ENCODE data around the gene SLX9. TPM values are rescaled to one million over a fixed set of nuclear protein-coding genes. Genes with fewer than 3 reads are reported as not detected.
A peak's percentile ranks its signal among the peaks of the same experiment; 100 is the strongest.

Gene SLX9
- total and polyA plus RNA-seq, 8 donors, result 5.4 to 83.4 (median 19.3) TPM

DNA sequence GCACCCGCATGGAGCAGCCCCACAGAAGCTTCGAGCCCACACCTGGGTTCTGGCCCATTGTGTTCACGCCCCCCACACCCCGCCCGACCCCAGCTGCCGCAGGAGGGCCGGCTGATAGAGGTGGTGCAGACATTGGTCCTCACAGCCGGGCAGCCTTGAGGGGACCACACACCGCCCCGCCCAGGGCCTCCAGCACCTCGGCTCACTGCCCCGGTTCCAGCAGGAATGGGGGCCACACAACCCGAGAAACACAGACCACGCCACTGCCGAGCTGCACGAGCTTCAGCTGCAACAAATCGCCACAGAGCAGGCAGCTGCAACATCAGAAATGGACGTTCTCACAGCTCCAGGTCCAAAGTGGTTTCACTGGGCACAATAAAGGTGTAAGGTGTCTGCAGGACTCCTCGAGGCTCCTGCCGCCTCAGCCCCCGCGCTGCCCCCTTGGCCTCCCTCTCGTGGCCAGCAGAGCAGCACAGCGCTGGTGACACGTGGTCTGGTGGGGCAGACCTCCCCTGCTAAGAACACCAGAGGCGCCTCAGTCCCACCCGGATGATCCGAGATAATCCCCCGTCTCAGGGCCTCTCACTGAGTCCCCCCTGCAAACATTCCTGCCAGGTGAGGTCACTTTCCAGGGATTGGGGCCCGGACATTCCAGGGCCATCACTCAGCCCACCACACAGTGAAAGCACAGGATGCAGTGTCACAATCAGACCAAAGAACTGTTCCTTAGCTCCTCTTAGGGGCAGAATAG, 72.3 kb downstream of the SLX9 start:
- H3K4me3 ChIP-seq, result no peak overlapping the region
- DNase-seq, result peak in 1 of 2 donors; percentile 71
- whole genome bisulfite sequencing, 5 donors, result 34 to 71% (median 38%) methylated on average over 4 to 30 of the region's 30 CpGs

GRCh38 chr21:45012662-45013259, 72.9 kb downstream of the SLX9 start:
- intact Hi-C loops (cut with DNase I; ENCODE audit: low total_unique reads), result no loop called here
- Histone ChIP-seq H3K27ac (no peak overlapping the region), H3K9me3 (no peaks in the 10 kb centered on the region), H3K36me3 (no peaks in the 10 kb centered on the region), H3K27me3 (peaks cover 0 to 69% (median 19%) of the 10 kb centered on the region in 3 donors), H3K4me3 (no peak overlapping the region), H3K4me1 (peaks cover 0 to 21% (median 15%) of the 10 kb centered on the region in 4 donors)
- TF ChIP-seq POLR2A (IDR thresholded peaks at IDR 0.05) (no peak), POLR2AphosphoS5 (IDR thresholded peaks at IDR 0.05) (no peak), EP300 (IDR thresholded peaks at IDR 0.05) (no peak)
- TF ChIP-seq, protein P1, sequence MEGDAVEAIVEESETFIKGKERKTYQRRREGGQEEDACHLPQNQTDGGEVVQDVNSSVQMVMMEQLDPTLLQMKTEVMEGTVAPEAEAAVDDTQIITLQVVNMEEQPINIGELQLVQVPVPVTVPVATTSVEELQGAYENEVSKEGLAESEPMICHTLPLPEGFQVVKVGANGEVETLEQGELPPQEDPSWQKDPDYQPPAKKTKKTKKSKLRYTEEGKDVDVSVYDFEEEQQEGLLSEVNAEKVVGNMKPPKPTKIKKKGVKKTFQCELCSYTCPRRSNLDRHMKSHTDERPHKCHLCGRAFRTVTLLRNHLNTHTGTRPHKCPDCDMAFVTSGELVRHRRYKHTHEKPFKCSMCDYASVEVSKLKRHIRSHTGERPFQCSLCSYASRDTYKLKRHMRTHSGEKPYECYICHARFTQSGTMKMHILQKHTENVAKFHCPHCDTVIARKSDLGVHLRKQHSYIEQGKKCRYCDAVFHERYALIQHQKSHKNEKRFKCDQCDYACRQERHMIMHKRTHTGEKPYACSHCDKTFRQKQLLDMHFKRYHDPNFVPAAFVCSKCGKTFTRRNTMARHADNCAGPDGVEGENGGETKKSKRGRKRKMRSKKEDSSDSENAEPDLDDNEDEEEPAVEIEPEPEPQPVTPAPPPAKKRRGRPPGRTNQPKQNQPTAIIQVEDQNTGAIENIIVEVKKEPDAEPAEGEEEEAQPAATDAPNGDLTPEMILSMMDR (IDR thresholded peaks at IDR 0.05), result no peak
- 50 to 58% (median 52%) methylated on average over 10 of the region's 10 CpGs for WGBS, 5 donors
- DNase-seq, result no peak

More for the DNA sequence above, 72.3 kb downstream of the SLX9 start:
- Histone ChIP-seq H3K27ac (no peak overlapping the region), H3K4me1 (peaks cover 0 to 18% (median 15%) of the 10 kb centered on the region in 4 donors), H3K36me3 (no peaks in the 10 kb centered on the region), H3K9me3 (no peaks in the 10 kb centered on the region), H3K27me3 (peaks cover 0 to 62% (median 14%) of the 10 kb centered on the region in 3 donors)
- TF ChIP-seq, protein P1 (IDR thresholded peaks at IDR 0.05), result no peak
- TF ChIP-seq POLR2A (IDR thresholded peaks at IDR 0.05), result no peak
- peak in 1 of 3 donors; percentile 13 for TF ChIP-seq POLR2AphosphoS5 (IDR thresholded peaks at IDR 0.05)
- intact Hi-C loops (cut with DNase I; ENCODE audit: low total_unique reads), result no loop called here

DNA sequence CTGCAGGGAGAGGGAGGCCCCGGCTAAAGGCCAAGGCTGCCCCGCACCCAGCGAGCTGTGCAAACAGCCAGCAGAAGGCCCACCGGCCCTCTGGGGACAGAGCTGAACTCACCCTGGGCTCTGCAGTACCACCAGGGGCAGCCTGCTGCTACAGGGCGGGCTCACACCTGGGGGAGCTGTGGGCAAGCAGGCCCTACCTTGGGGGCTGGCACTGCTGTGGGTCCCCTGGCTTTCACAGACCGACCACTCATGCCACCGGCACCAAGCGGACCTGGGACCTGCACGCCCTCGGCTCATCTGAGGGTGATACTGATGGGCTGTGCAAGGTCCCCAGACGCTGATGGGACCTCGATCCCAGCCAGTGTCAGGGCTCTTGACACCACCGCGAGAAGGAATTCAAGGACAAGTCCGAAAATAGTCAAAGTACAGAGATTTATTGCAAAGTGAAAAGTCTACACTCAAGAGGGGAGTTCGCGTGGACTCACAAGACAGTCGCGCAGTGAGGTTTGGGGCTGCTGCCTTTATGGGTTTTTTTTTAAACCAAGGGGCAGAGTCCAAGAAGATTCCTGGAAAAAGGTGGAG, 73.5 kb downstream of the SLX9 start:
- intact Hi-C loops (cut with DNase I; ENCODE audit: low total_unique reads), result no loop called here
- H3K36me3 ChIP-seq, result no peaks in the 10 kb centered on the region
- DNase-seq, result no peak
- H3K4me1 ChIP-seq, result peaks cover 5 to 27% (median 20%) of the 10 kb centered on the region in 4 donors
- H3K9me3 ChIP-seq, result no peaks in the 10 kb centered on the region
- H3K27me3 ChIP-seq, result peaks cover 0 to 75% (median 24%) of the 10 kb centered on the region in 3 donors
- H3K4me3 ChIP-seq, result no peak overlapping the region
- WGBS, 5 donors, result 72 to 86% (median 78%) methylated on average over 18 to 19 of the region's 19 CpGs
- no peak overlapping the region for H3K27ac ChIP-seq
- TF ChIP-seq EP300 (IDR thresholded peaks at IDR 0.05), result no peak

DNA sequence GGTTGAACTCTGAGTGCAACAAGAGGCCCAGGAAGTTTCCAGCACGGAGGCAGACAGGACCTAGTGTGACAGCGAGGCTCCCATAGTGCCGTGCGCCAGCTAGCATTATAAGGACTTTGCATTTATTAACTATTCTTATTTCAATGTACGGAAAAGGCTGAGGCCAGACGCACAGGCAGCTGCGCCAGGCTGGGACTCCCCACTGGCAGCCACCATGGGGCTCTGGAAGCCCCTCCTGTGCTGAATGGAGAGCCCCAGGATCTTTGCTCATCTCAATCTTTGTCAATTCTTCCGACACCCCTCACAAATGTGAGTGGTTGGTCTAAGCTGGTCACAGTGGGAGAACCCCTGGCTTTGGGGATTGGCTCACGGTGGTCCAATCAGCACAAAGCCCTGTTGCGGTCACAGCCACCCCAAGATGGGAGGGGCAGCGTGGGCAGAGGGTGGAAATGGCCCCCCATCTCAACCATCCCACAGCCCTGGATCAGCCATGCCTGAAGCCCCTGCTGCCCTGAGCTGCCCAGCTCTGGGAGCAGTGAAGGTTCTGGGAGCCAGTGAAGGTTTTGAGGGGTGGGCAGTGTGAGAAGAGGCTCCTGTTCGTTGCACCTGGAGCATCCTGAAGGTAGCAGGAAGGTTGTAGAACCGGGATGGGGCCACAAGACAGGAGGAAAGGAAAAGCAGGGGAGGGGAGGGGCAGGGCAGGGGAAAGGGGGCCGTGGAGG, 75.1 kb downstream of the SLX9 start:
- Histone ChIP-seq H3K9me3 (no peaks in the 10 kb centered on the region), H3K27me3 (peaks cover 0 to 90% (median 36%) of the 10 kb centered on the region in 3 donors), H3K4me3 (no peak overlapping the region), H3K27ac (peak overlapping the region in 1 of 5 donors; percentile 7), H3K4me1 (peaks cover 14 to 37% (median 28%) of the 10 kb centered on the region in 4 donors), H3K36me3 (no peaks in the 10 kb centered on the region)
- DNase-seq, result no peak
- TF ChIP-seq EP300 (IDR thresholded peaks at IDR 0.05), result no peak
- TF ChIP-seq, protein P1 (IDR thresholded peaks at IDR 0.05), result no peak
- no peak for TF ChIP-seq POLR2A (IDR thresholded peaks at IDR 0.05)
- no peak for TF ChIP-seq POLR2AphosphoS5 (IDR thresholded peaks at IDR 0.05)
- intact Hi-C loops (cut with DNase I; ENCODE audit: low total_unique reads), result no loop called here
- WGBS, 5 donors, result 73 to 82% (median 78%) methylated on average over 14 of the region's 14 CpGs

Data from stomach (tissue), 9 donors.